SK-N-SH treated with all-trans-retinoic acid at 6 μM for 48 hours (cell line): ENCODE measurements around the gene LSMEM2.

Experiments used
- ARNTL ChIP-seq: fragments of 450-650 bp; formaldehyde crosslinking; IDR thresholded peaks from 2 replicates; pipeline ENCODE4 v1.5.0; 2020; ENCODE audit warnings: low read depth, mild to moderate bottlenecking, moderate library complexity, borderline replicate concordance
- CSDC2 ChIP-seq: fragments of 250-450 bp; sonication (Bioruptor Pico); IDR thresholded peaks from 2 replicates; pipeline ENCODE4 v1.5.0; 2020; ENCODE audit warnings: mild to moderate bottlenecking, moderate library complexity
- PATZ1 ChIP-seq: fragments of 250-450 bp; sonication (Bioruptor Pico); IDR thresholded peaks from 2 replicates; pipeline ENCODE4 v1.8.0; 2020; ENCODE audit warnings: mild to moderate bottlenecking, moderate library complexity, borderline replicate concordance
- POU6F1 ChIP-seq: fragments of 250-450 bp; sonication (Bioruptor Pico); IDR thresholded peaks from 2 replicates; pipeline ENCODE4 v1.8.0; 2021; ENCODE audit warnings: low read depth, mild to moderate bottlenecking, moderate library complexity, borderline replicate concordance
- RARB ChIP-seq: fragments of 250-450 bp; sonication (Bioruptor Pico); IDR thresholded peaks from 2 replicates; pipeline ENCODE4 v1.8.0; 2021; ENCODE audit warnings: mild to moderate bottlenecking, moderate library complexity
- TCF4 ChIP-seq: fragments of 250-450 bp; sonication (Bioruptor Pico); IDR thresholded peaks from 2 replicates; pipeline ENCODE4 v1.8.0; 2021; ENCODE audit warnings: mild to moderate bottlenecking, moderate library complexity, borderline replicate concordance
- TSHZ2 ChIP-seq: fragments of 250-450 bp; sonication (Bioruptor Pico); IDR thresholded peaks from 2 replicates; pipeline ENCODE4 v1.5.0; 2020; ENCODE audit warnings: mild to moderate bottlenecking, moderate library complexity
- ZC3H10 ChIP-seq: fragments of 250-450 bp; sonication (Bioruptor Pico); IDR thresholded peaks from 2 replicates; pipeline ENCODE4 v1.5.1; 2021; ENCODE audit warnings: mild to moderate bottlenecking, moderate library complexity
- ZFP3 ChIP-seq: fragments of 250-450 bp; sonication (Bioruptor Pico); IDR thresholded peaks from 2 replicates; pipeline ENCODE4 v1.5.0; 2020; ENCODE audit warnings: mild to moderate bottlenecking, moderate library complexity
- ZFP30 ChIP-seq: fragments of 450-650 bp; formaldehyde crosslinking; IDR thresholded peaks from 2 replicates; pipeline ENCODE4 v1.5.0; 2022; ENCODE audit warnings: mild to moderate bottlenecking, moderate library complexity
- ZNF8 ChIP-seq: fragments of 450-650 bp; formaldehyde crosslinking; IDR thresholded peaks from 2 replicates; pipeline ENCODE4 v1.5.0; 2020; ENCODE audit warnings: mild to moderate bottlenecking, moderate library complexity

GRCh38 chr3:50319894-50320625 is 41.2 kb downstream of the LSMEM2 start:
- TF ChIP-seq ZC3H10 (CRISPR knock-in tag) (no peak), PATZ1 (CRISPR knock-in tag) (no peak), ZFP3 (CRISPR knock-in tag) (no peak), POU6F1 (CRISPR knock-in tag) (no peak), TCF4 (CRISPR knock-in tag) (no peak), ZFP30 (CRISPR knock-in tag) (no peak), RARB (CRISPR knock-in tag) (no peak), ARNTL (CRISPR knock-in tag) (no peak), ZNF8 (CRISPR knock-in tag) (no peak), TSHZ2 (CRISPR knock-in tag) (no peak), CSDC2 (CRISPR knock-in tag) (no peak)
